KBM-7 (cell line): ENCODE data around the gene XPO6.

Experiments used
- DNase-seq: peaks from one replicate; pipeline ENCODE4 v3.0.0-alpha.2; 2015
- in situ Hi-C: fragments of 300-500 bp; cut with MboI; formaldehyde crosslinking; loops from 2 replicates; pipeline ENCODE4 v1.14.3; 2020; ENCODE audit warnings: low sequenced_read_pairs, low pct_unique_long_range_greater_than_20kb, mixed read lengths

The XPO6 gene

DNA sequence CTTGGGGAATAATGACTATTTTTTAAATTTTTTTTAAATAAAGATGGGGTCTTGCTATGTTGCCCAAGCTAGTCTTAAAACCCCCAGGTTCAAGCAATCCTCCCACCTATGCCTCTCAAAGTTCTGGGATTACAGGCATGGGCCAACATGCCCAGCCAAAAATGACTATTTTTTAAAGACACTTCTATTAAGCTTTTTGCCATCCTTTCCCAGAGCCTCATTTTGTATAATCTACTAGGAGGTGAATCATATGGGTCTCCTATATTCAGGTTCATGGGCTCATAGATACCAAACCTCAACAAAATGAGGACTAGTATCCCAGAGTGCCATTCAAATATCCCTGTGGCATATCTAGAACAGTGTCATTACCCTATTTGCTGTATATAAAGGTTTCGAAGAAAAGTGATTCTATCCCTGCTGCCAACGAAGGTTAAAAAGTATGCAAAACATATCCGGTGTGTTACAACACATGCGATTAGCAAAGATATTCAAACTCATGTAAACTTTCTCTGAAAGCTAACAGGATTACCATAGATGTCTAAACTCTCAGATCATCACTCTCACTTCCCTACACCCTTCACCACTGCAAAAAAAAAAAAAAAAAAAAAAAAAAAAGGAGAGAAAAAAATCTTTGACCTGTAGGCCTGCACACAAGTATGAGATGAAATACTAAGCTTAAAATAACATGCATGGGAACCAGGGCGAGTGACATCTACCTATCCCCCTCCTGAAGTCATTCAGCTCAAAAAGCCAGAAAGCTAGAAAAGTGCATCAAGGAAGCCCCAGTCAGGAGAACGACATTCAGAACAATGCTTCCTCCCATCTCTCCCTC, 23.5 kb downstream of the XPO6 start:
- DNase-seq: no peak
- in situ Hi-C loops: no loop called here

DNA sequence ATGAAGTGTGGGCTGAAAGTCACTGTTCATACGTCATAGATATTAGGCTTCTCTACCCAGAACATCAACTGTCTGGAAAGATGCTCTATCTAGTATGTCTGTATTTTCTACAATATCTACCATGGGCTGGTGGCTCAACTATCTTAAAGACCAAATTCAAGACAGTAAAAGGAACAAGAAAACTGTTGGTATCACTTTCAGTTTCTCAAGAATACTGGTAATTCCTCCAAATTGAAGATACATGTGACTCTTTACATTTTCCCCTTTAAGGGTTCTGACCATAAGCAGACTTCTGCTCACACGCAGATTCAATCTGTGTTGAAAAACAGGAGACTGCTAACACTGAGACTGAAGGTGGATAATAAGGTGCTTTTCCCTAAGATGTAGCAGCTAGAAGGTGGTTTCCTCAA, 24.2 kb downstream of the XPO6 start:
- in situ Hi-C loops: no loop called here
- DNase-seq: no peak

- in situ Hi-C loops: no loop called here
- DNase-seq: no peak
These were observed 25.0 kb downstream of the XPO6 start for GRCh38 chr16:28186752-28187151.

DNA sequence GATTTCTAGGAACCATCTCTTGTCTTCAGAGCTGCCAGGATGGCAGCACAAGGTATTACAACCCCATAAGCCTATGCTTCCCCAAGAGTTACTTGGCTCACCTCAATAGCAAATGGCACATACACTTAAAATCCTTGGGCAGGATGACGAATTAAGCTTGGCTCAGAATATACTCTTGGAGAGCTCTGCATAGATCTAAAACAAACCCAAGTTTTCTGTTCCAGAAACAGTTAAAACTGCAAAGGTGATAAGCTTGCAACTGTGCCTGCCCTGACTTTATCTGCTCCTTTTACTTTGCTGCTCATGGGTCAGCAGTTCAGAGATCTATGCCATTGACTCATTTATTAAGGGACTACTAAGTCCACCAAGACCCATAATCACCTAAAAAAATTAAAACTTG, 26.1 kb downstream of the XPO6 start:
- in situ Hi-C loops: no loop called here
- DNase-seq: no peak

GRCh38 chr16:28184625-28185024, 27.1 kb downstream of the XPO6 start:
- in situ Hi-C loops: no loop called here

DNA sequence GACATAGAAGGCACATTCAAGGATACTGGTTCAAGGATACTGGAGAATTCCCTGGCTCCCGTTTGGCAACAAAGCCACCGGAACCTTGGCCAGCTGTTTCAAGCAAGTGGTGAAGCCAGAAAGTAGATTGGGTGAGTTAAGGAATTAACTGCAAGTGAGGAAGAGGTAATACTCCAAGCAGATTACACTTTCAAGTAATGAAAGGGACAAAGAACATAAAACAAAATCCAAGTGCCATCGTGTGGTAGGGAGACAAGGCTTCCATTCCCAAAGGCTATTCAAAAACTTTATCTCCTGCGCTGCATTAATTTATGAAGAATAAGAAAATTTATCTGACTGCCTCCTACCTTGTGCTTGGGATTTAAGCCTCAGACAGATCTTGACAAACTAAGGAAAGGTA, 27.8 kb downstream of the XPO6 start:
- in situ Hi-C loops: no loop called here
- no peak for DNase-seq

More at GRCh38 chr16:28184625-28185024, 27.1 kb downstream of the XPO6 start:
- DNase-seq: no peak

DNA sequence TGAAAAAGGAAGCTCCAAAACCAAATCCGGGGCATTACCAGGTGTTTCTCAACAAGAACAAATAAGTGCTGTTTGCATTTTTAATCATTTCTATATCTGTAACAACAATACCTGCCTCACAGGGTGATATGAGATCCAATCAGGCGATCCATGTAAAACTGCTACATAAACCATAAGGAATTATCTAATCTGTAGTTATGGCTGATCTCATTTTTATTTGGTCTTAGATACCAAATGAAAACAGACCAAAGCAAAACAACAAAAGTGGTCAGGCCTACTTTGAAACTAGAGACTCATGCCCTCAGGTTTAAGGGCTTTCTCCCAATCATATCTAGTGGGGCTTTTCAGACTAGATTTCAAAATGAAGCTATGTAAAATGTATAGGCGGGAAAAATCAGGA, 28.3 kb downstream of the XPO6 start:
- in situ Hi-C loops: no loop called here
- no peak for DNase-seq

DNA sequence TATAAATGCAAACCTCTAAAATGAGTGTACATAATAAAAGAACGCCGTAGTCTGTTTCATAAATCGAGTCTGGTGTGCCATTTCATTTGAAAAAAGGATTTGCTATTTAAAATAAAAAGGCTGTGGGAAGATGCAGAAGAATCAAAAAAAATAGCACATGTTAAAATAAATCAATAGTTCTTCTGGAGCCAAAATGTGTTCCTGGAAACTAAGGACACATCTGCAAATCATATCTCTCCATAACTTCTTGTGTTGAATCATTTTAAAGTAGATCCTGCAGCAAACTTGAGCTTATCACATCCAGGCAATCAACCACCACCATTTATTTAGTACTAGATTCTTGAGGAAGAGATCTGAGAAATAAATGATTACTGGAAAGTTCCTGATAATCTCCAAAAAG, 29.0 kb downstream of the XPO6 start:
- DNase-seq: no peak
- in situ Hi-C loops: no loop called here

GRCh38 chr16:28182183-28182582, 29.6 kb downstream of the XPO6 start:
- in situ Hi-C loops: no loop called here
- DNase-seq: no peak

DNA sequence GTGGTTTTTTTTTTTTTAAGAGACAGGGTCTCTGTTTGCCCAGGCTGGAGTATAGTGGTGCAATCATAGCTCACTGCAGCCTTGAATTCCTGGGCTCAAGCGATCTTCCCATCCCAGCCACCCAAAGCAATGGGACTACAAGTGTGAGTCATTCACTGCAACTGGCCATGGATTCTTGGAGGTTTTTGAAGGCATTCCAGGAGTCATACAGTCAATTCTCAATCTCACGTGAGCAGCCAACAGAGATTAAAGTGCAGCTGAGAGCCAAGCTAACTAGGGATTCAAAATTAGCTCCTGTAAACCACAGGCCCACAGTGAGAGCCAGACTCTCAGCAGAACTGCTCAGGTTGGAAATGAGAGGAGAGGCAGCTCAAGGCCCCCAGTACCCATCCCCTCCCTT, 30.2 kb downstream of the XPO6 start:
- no peak for DNase-seq
- in situ Hi-C loops: no loop called here

DNA sequence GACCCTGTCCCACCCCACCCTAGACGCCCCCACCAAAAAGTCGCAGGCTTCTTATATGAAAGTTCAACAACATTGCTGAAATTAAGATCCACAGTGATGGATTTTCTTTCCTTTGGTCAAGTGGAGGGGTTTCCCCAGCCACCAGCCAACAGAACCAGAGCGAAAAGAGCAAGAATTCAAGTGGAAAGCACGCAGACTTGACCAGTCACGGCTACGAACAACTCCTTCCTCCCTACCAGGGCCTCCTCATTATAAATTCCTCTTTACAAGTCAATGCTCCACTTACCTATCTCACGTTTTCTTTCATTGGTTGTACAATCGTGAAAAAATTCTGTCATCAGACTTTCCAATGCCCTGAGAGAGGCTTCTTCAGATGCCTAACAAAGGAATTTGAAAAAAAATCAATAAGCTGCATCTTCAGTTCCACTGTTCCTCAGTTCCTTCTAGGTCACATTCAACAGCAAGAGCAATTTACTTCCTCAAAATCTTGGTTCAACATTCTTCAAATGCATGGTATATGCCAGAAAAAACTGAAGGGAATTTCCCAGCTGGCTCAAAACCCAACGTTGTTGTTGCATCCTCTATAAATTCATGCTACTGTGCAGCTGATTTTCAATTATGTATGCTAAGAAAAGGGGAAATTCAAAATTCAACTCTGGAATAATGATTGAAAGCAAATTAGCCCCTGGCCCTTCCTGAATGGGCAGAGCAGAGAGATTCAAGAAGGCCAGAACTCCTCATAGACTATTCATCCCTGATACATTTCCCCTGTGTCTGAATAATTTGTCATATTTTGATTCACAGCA, 30.9 kb downstream of the XPO6 start:
- in situ Hi-C loops: no loop called here
- DNase-seq: peak; percentile 71

- in situ Hi-C loops: no loop called here
These were observed 32.4 kb downstream of the XPO6 start for GRCh38 chr16:28179354-28179753.

GRCh38 chr16:28175715-28176114, 36.0 kb downstream of the XPO6 start:
- in situ Hi-C loops: no loop called here
- no peak for DNase-seq

More at GRCh38 chr16:28179354-28179753, 32.4 kb downstream of the XPO6 start:
- no peak for DNase-seq

GRCh38 chr16:28172336-28172735, 39.4 kb downstream of the XPO6 start:
- in situ Hi-C loops: no loop called here
- no peak for DNase-seq

- no peak for DNase-seq
- in situ Hi-C loops: no loop called here
These were observed 39.9 kb downstream of the XPO6 start for GRCh38 chr16:28171816-28172215.

- DNase-seq: no peak
These were observed 42.7 kb downstream of the XPO6 start for GRCh38 chr16:28168991-28169554.

DNA sequence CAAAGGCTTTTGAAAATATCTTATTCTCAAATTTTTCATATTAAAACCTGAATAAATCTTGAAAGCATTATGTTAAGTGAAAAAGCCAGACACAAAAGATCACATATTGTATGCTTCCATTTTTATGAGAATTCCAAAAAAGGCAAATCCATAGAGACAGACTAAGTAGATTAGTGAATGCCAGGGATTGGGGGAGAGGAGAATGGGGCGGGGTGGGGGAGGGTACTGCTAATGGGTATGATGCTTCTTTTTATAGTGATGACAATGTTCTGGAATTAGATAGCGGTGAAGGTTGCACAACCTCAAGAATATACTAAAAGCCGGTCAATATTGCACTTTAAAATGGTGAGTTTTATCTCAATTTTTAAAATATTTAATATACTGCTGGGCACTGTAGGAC, 44.0 kb downstream of the XPO6 start:
- in situ Hi-C loops: no loop called here
- no peak for DNase-seq

More at GRCh38 chr16:28168991-28169554, 42.7 kb downstream of the XPO6 start:
- in situ Hi-C loops: no loop called here

GRCh38 chr16:28167221-28167620, 44.5 kb downstream of the XPO6 start:
- no peak for DNase-seq
- in situ Hi-C loops: no loop called here

- DNase-seq: no peak
- in situ Hi-C loops: no loop called here
These were observed 45.2 kb downstream of the XPO6 start for GRCh38 chr16:28166394-28167208.
